ENCODE data around the gene DCT.

The DCT gene

DNA sequence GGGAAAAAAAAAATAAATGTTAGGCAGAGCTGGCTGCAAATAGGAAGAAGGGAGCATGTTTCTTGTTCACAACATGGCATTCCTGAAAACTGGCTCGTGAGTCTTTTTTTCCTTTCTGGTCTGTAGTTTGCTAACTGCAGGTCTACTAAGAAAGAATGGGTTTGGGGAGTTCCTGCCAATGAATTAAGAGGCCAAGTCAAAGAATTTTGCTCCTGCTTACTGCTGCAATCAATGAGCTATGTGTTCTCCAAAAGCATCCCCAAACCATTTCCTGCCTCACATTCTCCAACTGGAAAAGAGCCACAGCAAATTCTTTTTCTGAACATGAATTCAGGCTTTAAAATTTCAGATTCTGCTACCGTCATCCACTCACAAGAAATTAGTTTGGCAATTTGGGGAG, 88.6 kb downstream of the DCT start:
- no peak for DNase-seq

DNA sequence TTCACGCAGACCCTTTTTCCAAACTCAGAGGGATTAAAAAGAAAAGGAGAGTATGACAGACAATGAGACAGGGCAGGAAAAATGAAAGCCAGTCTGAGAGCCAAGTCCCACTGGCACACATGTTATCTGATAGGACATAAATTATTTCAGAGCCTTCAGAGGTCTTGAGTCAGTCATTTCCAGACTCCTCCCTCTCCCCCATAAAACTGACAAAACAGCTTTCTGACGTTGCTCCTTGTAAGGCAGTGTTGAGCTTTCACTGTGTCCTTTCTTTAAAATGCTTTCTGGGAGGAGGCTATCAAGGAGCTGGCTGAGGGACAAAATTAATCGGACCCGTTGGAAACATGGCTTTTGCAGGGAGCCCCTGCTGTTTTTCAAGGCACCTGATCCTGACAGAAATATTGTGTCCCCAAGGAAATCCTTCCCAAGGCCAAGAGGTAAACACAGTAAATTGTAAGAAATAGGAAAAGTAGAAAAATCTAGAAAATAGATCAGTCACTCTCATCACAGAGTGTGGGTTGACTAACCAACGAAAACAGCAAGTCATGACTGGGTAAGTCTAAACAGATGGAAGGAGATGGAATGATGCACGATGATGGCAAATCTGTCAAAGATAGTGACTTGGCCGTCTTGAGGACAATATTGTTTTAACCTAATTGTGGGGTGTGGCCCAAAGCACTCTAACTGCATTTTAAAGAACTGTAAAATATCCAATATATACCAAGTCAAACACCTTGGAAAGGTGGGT, 89.7 kb downstream of the DCT start:
- no peak for DNase-seq

DNA sequence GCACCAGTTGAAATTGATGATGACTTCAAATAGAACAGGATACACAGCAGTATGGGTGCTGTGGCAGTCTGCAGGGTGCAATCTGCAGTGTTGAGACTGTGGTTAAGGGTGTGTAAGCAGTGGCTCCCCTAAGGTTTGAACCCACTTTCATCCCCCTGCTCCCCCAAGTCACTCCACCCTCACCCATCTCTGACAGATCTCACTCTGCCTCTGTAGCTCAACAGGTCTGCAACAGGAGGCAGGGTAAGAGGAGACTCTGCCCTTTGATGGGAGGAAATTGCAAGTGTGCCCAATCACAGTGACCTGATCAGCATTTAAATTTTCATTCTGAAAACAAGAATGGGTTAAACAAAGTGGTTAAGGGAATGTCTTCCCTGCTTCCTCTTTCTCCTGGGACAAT, 92.4 kb downstream of the DCT start:
- no peak for DNase-seq
